GM10266 (cell line): ENCODE measurements around the gene UBE3D.
"Not testable (repeated sequence)": the region's sequence is repeated elsewhere in the genome, so short reads cannot be mapped to it uniquely, and the experiment has no call there.

Experiments
- DNase-seq: peaks from one replicate; pipeline ENCODE4 v3.0.0; 2012; ENCODE audit errors: extremely low spot score
- TF ChIP-seq, protein P1 (sequence below): IDR thresholded peaks from 2 replicates; pipeline ENCODE4 v1.5.1; 2012; ENCODE audit warnings: mild to moderate bottlenecking, low read depth; ENCODE audit not compliant: control insufficient read depth, insufficient read depth; ENCODE audit errors: missing control alignments

Gene UBE3D

DNA sequence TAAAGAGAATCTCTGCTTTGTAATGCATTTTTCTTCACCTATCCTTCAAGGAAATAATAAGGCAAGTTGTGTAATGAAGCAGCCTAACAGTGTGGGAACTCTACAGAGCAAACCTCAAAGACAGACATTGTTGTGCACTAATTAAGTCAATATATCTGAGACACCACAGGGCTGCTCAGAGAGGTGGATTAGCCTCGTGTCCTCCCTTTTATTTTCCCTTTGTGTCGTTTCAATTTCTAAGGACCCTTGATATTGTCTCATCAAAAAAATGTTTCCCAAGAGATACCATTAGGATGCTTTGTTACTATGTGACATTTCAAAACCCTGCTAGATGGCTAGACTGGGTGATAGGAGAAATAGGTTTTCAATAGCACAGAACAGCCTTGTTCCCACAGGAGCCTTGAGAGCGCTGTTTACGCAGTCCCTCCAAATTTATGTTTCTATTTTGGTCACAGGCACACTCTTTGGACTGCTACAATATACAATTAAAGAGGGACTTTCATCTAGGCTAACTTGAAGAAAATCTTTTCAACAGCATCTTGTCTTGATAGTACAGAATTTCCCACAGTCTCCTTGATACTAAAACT, 23.1 kb downstream of the UBE3D start:
- DNase-seq, result no peak
- TF ChIP-seq, protein P1, sequence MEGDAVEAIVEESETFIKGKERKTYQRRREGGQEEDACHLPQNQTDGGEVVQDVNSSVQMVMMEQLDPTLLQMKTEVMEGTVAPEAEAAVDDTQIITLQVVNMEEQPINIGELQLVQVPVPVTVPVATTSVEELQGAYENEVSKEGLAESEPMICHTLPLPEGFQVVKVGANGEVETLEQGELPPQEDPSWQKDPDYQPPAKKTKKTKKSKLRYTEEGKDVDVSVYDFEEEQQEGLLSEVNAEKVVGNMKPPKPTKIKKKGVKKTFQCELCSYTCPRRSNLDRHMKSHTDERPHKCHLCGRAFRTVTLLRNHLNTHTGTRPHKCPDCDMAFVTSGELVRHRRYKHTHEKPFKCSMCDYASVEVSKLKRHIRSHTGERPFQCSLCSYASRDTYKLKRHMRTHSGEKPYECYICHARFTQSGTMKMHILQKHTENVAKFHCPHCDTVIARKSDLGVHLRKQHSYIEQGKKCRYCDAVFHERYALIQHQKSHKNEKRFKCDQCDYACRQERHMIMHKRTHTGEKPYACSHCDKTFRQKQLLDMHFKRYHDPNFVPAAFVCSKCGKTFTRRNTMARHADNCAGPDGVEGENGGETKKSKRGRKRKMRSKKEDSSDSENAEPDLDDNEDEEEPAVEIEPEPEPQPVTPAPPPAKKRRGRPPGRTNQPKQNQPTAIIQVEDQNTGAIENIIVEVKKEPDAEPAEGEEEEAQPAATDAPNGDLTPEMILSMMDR, result no peak

DNA sequence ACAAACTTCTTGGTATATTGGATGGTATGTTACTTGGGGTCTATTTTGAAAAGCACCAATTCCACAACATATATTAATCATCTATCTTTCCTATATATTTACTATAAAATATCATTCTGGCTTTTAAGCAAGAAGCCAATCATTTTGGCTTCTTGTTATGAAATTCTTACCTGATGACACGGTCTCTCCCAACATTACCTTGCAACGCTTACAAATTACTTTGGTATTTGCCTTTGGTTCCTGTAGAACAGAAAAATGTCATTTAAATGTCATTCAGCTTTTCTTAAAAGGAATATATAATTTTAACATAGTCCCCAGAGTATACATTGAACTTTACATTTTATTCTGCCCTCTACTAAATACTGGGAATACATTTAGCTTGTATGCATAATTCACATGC, 27.4 kb downstream of the UBE3D start:
- no peak for DNase-seq
- TF ChIP-seq, protein P1, result no peak

DNA sequence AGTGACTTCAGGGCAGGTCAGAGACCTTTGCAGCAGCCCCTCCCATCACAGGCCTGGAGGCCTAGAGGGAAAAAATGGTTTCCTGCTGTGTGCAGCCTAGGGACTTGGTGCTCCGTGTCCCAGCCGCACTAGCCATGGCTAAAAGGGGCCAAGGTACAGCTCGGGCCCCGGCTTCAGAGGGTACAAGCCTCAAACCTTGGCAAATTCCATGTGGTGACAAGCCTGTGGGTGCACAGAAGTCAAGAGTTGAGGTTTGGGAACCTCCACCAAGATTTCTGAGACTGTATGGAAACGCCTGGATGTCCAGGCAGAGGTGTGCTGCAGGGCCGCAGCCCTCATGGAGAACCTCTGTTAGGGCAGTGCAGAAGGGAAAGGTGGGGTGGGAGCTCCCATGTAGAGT, 34.0 kb downstream of the UBE3D start:
- DNase-seq, result no peak
- TF ChIP-seq, protein P1, result no peak

DNA sequence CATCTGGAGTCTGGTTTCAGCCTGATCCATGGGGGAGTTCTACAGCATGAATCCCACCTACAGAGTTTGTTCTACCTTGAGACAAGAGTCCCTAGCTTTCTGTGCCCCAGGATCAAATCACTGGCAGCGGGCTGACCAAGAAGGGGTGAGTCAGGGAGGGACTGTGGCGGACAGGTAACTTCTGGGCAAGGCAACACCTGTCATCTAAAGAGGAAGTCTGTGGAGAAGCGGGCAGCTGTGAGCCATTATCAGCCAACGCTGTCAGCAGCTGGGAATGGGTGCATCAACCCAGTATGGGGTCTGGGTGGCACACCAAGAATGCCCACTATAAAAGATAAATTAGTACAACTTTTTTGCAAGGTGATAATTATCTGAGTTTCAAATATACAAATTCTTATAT, 45.9 kb downstream of the UBE3D start:
- no peak for DNase-seq
- TF ChIP-seq, protein P1, result no peak

DNA sequence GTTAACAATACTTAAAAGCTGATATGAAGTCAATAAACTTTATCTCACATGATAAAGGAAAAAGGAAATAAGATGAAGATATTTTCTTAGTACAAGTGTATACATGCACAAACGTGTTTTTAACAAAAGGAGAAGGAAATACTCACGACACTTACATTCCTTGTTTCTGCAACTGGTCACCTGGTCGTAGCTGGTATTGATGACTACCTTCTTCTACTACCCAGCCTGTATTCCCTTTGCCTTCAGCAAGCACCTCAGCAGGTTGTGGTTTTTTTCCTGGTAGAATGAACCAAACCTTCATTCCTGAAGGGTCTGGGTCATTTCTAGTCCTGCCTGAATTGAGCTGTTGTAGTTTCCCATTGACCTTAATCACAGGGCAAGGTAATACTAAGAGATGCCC, 54.5 kb downstream of the UBE3D start:
- DNase-seq, result not testable (repeated sequence)

DNA sequence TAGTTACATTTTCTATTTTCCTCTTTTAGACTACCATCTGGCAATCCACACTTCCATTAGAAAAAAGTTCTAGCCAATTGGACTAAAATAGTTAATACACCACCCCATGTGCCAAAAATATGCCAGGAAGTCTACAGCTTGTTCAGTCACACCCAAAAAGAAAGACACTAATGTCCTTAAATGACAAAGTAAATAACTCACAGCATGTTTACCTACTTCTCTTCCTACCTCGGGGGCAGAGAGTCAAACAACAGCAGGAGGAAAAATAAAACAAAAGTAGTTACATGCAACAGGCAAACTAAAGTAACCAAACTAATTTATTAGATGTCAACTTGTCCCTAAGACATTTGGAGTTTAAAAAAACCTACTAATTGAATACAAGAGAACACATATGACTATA, 57.0 kb downstream of the UBE3D start:
- DNase-seq, result no peak
- TF ChIP-seq, protein P1, result no peak

DNA sequence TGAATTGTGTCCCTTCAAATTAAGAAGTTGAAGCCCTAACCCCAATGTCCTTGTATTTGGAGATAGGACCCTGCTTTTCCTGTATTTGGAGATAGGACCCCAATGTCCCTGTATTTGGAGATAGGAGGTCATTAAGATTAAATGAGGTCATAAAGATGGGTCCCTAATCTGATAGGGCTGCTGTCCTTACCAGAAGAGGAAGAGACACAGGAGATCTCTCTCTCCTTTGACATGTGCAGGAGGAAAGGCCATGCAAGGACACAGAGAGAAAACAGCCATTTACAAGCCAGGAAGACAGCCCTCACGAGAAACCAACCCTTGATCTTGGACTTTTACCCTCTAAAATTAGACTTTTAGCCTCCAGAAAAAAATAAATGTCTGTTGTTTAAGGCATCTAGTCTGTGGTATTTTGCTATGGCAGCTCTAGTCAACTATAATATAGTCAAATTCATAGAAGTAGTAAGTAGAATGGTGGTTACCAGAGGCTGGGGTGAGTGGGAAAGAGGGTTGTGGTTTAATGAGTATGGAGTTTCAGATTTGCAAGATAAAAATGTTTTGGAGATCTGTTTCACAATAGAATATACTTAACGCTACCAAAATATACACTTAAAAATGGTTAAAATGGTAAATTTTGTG, 59.3 kb downstream of the UBE3D start:
- no peak for DNase-seq
- TF ChIP-seq, protein P1, result no peak
